Muscle layer of colon (tissue), 2 donors: Measurements from ENCODE around the gene TBPL1.
"Not testable (repeated sequence)": the region's sequence is repeated elsewhere in the genome, so short reads cannot be mapped to it uniquely, and the experiment has no call there.

Experiments
- H3K27ac ChIP-seq: one replicate; pipeline ENCODE4 v1.7.0; 2013; ENCODE audit warnings: low read depth, mild to moderate bottlenecking, low read length, moderate library complexity
- H3K27me3 ChIP-seq, 2 donors: one replicate each; pipeline ENCODE4 v1.7.0; 2013; ENCODE audit warnings: low read length in 2 of 2, mild to moderate bottlenecking in 2 of 2; ENCODE audit not compliant: insufficient read depth in 2 of 2, control insufficient read depth in 1 of 2
- H3K36me3 ChIP-seq: one replicate; pipeline ENCODE4 v1.7.0; 2013; ENCODE audit warnings: mild to moderate bottlenecking, low read length; ENCODE audit not compliant: insufficient read depth
- H3K4me1 ChIP-seq: one replicate; pipeline ENCODE4 v1.7.0; 2013; ENCODE audit warnings: mild to moderate bottlenecking, low read length; ENCODE audit not compliant: insufficient read depth
- H3K4me3 ChIP-seq, 2 donors: one replicate each; pipeline ENCODE4 v1.7.0; 2013; ENCODE audit warnings: low read length in 2 of 2, low read depth in 1 of 2, mild to moderate bottlenecking in 1 of 2, moderate library complexity in 1 of 2
- H3K9ac ChIP-seq: one replicate; pipeline ENCODE4 v1.7.0; 2013; ENCODE audit warnings: low read length
- H3K9me3 ChIP-seq: one replicate; pipeline ENCODE4 v1.7.0; 2013; ENCODE audit warnings: mild to moderate bottlenecking, low read length
- donor health status: abdominal sarcoma.
- donor health status: Adenocarcinoma of cecum.

Gene TBPL1

DNA sequence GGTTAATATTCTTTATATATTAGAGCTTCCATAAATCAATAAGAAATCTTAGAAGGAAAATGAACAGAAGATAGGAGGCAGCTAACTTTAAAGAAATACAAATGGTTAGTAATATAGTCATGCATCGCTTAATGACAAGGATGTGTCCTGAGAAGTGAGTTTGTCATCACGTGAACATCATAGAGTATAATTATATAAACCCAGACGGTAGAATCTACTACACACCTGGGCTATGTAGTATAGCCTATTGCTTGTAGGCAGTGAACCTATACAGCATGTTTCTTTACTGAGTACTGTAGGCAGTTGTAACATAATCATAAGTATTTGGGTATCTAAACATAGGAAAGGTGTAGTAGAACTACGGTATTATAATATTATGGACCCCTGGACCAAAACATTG is 14.3 kb downstream of the TBPL1 start:
- Histone ChIP-seq H3K27me3 (no peaks in the 10 kb centered on the region), H3K9ac (no peak overlapping the region), H3K27ac (no peak overlapping the region), H3K4me1 (no peaks in the 10 kb centered on the region), H3K9me3 (no peaks in the 10 kb centered on the region), H3K4me3 (no peak overlapping the region), H3K36me3 (no peaks in the 10 kb centered on the region)

DNA sequence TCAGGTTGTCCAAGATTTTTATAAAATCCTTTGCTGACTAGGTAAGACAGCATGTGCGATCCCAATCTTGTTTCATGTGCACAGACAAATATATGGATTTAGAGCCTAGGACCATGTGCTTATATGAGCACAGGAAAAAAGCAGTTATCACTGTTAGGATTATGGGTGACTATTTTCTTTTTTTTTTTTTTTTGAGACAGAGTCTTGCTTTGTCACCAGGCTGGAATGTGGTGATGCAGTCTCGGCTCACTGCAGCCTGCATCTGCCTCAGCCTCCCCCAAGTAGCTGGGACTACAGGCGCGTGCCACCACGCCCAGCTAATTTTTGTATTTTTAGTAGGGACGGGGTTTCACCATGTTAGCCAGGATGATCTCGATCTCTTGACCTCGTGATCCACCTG is 14.8 kb downstream of the TBPL1 start:
- not testable (repeated sequence) for H3K4me1 ChIP-seq, H3K27me3 ChIP-seq, H3K4me3 ChIP-seq, H3K36me3 ChIP-seq, H3K9me3 ChIP-seq, H3K27ac ChIP-seq, H3K9ac ChIP-seq

DNA sequence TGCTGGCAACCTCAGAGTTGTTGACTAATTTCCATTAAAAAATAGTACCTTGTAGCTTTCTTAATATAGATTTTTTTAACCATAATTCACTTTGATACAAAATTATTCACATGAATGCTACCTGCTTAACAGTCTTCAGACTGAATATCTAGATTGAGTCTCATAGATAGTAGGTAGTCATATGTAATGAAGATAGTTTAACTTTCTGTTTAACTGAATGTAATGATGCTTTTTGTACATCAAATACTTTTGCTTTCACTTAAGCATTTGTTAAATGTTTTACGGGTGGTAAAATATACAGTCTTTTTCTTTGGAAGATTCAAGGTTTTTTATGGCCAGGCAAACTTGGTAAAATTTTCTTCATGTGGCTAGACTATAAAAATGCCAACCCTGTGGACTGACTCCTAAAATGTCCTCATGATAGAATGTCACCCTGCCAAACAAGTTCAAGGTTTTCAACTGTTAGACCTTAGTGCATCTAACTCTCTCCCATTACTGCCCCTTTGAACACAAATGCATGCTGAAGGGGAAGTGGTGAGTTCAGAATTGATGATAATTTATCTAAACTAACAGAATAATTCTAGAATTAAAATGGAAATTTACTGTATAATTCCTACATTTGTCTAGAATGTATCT is 16.4 kb downstream of the TBPL1 start:
- no peak overlapping the region for H3K9ac ChIP-seq
- no peaks in the 10 kb centered on the region for H3K27me3 ChIP-seq
- H3K36me3 ChIP-seq, result no peaks in the 10 kb centered on the region
- H3K27ac ChIP-seq, result no peak overlapping the region
- H3K4me1 ChIP-seq, result no peaks in the 10 kb centered on the region
- H3K4me3 ChIP-seq, result no peak overlapping the region
- H3K9me3 ChIP-seq, result no peaks in the 10 kb centered on the region

DNA sequence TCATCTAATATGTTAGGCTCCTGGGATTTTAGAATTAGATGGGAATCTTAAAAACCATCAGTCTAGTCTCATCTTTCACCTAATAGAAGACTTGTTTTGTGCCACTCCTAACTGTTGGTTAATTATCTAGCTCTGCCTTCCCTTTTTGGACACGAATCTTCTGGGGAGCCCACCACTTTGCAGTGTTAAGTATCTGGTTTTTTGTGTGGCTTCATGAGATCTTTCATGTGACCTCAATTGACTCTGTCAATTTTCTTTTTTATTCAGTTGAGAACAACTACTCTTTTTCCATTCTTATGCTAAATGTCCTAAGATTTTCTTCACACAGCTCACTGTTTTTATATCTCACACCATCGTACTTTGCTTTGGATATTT is 16.9 kb downstream of the TBPL1 start:
- H3K9ac ChIP-seq, result no peak overlapping the region

DNA sequence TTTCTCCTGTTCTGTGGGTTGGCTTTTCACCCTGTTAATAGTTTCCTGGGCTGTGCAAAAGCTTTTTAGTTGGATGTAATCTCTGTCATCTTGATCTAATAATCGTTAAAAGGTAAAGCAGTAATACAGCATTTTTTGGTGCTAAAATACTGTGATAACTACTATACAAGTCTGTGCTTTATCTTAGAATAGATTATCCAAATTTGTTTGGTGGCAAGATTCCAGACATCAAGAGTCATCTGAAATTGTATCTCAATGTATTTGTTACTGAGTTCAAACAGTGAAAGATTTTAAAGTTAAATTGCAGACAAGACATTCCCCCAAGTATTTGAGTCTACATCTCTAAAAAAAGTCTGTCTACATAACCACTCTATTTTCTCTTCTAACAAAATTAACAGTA is 18.8 kb downstream of the TBPL1 start:
- Histone ChIP-seq H3K27me3 (no peaks in the 10 kb centered on the region), H3K4me1 (no peaks in the 10 kb centered on the region), H3K4me3 (no peak overlapping the region), H3K27ac (no peak overlapping the region), H3K36me3 (no peaks in the 10 kb centered on the region), H3K9me3 (no peaks in the 10 kb centered on the region), H3K9ac (no peak overlapping the region)

More for the DNA sequence above, 16.9 kb downstream of the TBPL1 start:
- no peak overlapping the region for H3K4me3 ChIP-seq
- H3K27ac ChIP-seq, result no peak overlapping the region
- H3K27me3 ChIP-seq, result no peaks in the 10 kb centered on the region
- H3K36me3 ChIP-seq, result no peaks in the 10 kb centered on the region
- no peaks in the 10 kb centered on the region for H3K9me3 ChIP-seq
- no peaks in the 10 kb centered on the region for H3K4me1 ChIP-seq

DNA sequence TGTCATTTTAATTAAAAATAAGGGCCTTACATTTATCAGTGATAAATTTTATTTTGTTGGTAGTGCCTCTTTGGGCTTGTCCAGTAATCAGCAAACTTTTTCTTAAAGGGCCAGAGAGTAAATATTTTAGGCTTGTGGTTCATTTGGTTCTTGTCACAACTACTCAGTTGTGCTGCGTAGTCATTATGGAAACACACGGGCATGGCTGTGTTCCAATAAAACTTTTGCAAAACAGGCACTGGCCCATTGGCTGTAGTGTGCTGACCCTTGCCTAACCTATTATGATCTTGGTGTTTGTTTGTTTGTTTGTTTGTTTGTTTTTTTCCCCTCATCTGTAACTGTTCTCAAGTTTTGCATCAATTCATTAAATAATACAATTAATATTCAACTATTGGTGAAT is 19.4 kb downstream of the TBPL1 start:
- no peak overlapping the region for H3K4me3 ChIP-seq
- H3K9me3 ChIP-seq, result no peaks in the 10 kb centered on the region
- H3K4me1 ChIP-seq, result no peaks in the 10 kb centered on the region
- no peak overlapping the region for H3K27ac ChIP-seq
- no peaks in the 10 kb centered on the region for H3K36me3 ChIP-seq
- no peak overlapping the region for H3K9ac ChIP-seq
- no peaks in the 10 kb centered on the region for H3K27me3 ChIP-seq

DNA sequence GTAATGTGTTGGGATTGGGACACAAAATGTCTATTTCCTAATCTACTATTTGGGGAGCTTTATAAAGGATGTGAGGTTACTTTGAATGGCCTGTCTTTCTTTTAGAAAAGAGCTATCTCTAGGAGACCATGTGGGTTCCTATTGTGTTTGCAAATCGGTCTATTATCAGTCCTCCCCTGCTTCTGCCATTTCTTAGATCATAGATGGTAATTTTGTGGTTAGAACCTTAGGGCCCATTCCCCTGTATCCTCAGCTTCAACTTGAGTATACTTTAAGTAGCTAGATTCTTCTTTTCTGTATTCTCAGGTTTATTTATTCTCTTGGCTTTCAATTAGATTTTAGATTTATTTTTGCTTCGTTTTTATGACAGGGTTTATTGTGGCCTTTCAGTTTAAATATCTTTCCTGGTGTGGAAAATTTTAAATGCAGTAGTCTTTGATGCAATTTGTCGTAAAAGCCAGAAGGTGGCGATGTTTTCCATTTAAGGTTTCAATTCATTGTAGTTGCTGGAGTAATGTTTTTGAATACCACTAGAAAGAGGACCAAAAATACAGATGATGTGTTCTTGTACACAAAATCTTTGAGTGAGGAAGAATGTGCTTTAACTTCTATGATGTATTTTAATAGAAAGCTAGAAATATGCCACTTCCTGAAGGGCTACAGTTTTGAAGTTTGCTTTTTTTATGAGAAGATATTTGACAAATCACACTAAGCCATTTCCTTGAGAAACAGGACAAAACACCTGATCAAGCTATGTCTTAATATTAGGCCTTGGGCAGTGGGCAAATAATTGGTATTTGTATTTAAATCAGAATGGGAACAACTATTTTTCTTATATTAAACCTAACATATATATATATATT is 20.3 kb downstream of the TBPL1 start:
- H3K27ac ChIP-seq, result no peak overlapping the region
- H3K9ac ChIP-seq, result no peak overlapping the region
- H3K36me3 ChIP-seq, result no peaks in the 10 kb centered on the region
- no peaks in the 10 kb centered on the region for H3K9me3 ChIP-seq
- no peaks in the 10 kb centered on the region for H3K27me3 ChIP-seq
- peaks cover 7% of the 10 kb centered on the region for H3K4me1 ChIP-seq
- no peak overlapping the region for H3K4me3 ChIP-seq

DNA sequence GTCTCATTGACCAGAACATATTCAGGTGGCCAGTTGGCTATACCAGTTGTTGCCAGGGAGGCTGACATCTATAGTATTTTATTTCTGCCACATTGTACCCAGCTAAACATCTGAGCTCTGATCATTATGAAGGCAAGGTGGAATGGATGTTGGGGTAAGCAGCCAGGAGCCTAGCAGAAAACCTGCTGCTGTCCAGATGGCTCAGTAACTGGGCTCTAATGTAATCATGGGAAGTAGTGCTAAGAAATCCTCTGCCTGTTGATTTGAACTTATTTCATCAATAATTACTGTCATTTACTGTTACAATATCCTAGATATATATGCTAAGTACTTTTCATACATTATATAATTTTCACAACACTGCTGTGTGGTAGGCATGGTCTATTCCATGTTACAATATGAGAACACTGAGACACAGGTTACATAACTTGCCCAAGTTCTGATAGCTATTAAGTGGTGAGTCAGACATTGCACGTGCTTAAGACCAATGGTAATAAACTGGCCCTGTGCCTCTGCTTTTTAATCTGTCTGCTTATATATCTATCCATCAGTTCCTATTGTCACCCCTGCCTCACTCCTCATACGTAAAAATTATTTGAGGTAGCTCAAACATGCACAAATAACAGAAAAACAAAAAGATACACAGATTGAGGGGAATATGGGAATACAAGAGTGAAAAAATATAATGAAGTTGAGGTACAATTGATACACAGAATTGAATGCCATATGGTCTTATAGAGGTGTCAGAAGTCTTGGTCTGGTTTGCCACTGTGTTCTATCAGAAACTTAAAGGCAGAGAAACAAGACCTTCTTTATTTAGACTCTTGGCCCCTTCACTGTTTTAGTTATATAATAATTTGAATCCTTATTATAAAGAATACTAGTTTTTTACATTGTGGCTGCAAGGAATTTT is 25.2 kb downstream of the TBPL1 start:
- Histone ChIP-seq H3K27me3 (no peaks in the 10 kb centered on the region), H3K9me3 (no peaks in the 10 kb centered on the region), H3K4me1 (peaks cover 10% of the 10 kb centered on the region), H3K27ac (no peak overlapping the region), H3K4me3 (no peak overlapping the region), H3K36me3 (peaks cover 11% of the 10 kb centered on the region), H3K9ac (no peak overlapping the region)

DNA sequence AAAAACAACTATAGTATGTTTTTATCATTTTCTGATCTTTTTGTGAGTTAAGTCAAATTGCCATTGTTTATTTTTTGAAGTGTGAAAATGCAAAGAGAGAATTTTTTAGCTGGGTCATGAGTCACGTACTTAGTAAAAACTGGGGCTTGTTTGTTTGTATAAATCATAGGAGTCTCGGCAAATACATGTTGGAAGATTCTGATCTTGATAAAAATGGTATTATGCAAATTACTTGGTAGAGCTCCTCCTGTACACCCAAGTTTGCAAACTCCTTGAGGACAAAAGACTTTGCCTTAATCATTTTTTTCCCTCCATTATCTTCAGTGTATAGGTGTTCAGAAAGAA is 25.8 kb downstream of the TBPL1 start:
- Histone ChIP-seq H3K4me1 (peaks cover 10% of the 10 kb centered on the region), H3K4me3 (no peak overlapping the region), H3K36me3 (peaks cover 13% of the 10 kb centered on the region), H3K27ac (no peak overlapping the region), H3K9ac (no peak overlapping the region), H3K9me3 (no peaks in the 10 kb centered on the region), H3K27me3 (no peaks in the 10 kb centered on the region)

DNA sequence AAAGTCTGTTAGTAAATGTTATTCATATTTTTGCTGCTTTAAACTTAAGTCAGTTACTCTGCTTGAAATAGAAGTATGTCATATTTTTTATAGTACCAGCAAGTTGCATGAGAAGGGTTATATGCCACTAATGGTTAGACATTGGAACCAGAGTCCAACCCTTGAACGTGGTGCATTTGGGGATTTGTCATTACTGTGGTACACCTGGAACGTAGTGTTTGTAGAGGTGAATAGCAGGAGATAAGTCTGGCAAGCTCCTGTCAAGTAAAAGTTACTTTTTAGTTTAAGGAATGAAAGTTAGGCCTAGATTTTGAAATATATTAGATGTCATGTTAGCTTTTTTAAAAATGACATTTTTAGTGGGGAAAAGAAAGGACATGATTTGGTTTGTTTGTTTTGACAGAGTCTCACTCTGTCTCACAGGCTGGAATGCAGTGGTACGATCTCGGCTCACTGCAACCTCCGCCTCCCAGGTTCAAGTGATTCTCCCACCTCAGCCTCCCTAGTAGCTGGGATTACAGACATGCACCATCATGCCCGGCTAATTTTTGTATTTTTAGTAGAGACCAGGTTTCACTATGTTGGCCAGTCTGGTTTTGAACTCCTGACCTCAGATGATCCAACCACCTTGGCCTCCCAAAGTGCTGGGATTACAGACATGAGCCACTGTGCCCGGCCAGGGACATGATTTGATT is 26.4 kb downstream of the TBPL1 start:
- H3K4me3 ChIP-seq, H3K9me3 ChIP-seq, H3K27me3 ChIP-seq, H3K4me1 ChIP-seq, H3K9ac ChIP-seq, H3K27ac ChIP-seq: not testable (repeated sequence)
- peaks cover 13% of the 10 kb centered on the region for H3K36me3 ChIP-seq

DNA sequence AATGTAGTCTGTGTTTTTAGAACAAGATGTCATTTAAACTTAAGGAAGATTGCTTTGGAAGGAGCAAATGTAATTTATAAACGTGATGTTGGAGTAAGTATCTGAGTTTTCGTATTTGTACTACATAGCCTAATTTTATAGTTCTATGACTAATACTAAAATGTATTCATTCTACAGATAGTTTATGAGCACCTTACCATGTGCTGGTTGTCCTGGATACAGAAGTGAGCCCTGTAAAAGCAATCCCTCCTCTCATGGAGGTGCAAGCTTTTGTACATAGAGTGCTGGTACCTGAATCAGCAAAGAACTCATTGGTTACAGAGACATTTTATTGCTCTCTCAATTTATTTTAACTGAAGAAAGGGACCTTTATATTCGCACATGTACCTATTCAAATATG is 27.1 kb downstream of the TBPL1 start:
- Histone ChIP-seq H3K36me3 (peaks cover 13% of the 10 kb centered on the region), H3K9ac (no peak overlapping the region), H3K9me3 (no peaks in the 10 kb centered on the region), H3K27me3 (no peaks in the 10 kb centered on the region), H3K4me3 (no peak overlapping the region), H3K4me1 (peaks cover 10% of the 10 kb centered on the region), H3K27ac (no peak overlapping the region)
